Stimulated activated CD8-positive, alpha-beta memory T cell treated with anti-CD3 and anti-CD28 coated beads, Interleukin-7, amount 100 ng/mL, for 24 hours (primary cell): Measurements from ENCODE around the gene NPC1.

Source experiments
- DNase-seq: peaks from one replicate; pipeline ENCODE4 v3.0.0-alpha.2; 2020; ENCODE audit warnings: low read depth

The NPC1 gene

DNA sequence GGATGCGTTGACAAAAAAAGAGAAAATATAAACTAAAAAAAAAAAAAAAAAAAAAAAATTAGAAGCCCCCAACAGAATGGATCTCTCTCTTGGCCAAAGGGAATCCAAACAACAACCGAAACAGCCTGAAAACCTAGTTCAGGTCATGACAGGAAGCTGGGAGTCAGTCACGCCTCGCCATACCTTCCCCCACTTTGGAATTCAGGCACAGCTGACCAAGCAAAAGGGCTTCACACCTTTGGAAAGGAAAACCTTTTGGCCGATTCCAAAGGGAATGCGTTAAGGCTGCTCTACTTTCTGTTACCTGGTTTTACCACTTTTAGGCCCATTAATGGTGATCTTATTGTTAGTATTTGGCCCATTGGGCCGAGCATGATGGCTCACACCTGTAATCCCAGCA is 100.9 kb downstream of the NPC1 start:
- no peak for DNase-seq

DNA sequence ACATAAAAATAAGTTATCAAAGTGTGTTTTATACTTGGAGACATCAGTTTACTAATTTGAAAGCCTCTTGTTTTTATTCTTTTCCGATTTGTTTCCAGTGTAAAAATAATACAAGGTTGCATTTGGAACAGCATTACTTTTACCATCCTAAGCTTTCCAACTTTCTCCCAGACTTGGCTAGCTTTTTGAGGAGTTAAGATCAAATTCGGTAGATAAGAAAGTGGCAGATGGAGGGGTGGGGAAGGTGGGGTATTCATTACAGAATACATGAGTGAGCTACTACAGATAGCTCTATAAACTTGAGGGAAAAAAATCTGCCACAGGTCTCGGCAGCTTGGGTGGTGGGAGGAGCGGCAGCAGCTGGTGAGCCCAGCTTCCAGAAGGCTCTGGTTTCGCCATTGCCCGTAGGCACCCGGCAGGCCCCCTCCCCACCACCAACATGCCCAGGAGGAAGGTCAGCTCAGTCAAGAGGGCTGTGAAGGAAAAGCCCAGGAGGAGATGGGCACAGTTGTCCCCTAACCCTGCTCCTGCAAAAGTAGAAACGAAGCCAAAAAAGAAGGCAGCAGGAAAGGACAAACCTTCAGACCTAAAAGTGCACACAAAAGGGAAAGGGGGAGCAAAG is 101.6 kb downstream of the NPC1 start:
- no peak for DNase-seq
